NCI-H2227 (cell line): Measurements from ENCODE around the gene DKKL1.

Experiments
- DNase-seq: peaks from one replicate; lab custom pipeline; 2025; ENCODE audit not compliant: unreplicated experiment; lab: John Stamatoyannopoulos, UW

The DKKL1 gene

DNA sequence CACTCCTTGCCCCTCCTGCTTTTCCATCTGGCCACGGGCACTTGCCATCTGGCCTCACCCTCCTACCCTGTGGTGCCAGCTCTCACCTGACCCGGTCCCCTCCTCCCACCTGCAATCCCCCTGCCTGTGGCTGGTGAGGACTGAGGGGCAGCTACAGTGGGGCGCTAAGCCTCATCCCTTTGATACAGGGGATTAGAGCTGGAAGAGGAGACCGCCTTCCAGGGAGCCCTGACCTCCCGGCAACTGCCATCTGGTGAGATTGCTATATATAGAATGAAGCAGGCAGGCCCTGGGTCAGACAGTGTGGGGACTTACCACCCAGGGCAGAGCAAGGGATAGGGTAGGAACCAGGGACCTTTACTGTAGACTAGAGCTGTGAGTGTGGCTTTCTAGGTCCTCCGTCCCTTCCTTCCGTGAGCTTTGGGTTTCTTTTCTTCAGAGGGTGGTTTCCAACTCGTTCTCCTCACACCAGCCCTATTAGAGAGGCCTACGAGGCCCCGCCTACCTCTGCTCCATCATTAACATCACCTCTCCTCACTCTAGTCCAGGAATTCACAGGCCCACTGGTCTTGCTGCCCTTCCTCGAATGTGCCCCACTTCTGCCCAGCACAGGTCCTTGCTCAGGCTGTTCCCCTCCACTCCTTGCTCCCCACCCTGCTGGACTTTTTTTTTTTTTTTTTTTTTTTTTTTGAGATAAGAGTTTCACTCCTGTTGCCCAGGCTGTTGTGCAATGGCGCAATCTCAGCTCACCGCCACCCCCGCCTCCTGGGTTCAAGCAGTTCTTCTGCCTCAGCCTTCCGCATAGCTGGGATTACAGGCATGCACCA is 32.1 kb downstream of the DKKL1 start:
- DNase-seq: no peak

DNA sequence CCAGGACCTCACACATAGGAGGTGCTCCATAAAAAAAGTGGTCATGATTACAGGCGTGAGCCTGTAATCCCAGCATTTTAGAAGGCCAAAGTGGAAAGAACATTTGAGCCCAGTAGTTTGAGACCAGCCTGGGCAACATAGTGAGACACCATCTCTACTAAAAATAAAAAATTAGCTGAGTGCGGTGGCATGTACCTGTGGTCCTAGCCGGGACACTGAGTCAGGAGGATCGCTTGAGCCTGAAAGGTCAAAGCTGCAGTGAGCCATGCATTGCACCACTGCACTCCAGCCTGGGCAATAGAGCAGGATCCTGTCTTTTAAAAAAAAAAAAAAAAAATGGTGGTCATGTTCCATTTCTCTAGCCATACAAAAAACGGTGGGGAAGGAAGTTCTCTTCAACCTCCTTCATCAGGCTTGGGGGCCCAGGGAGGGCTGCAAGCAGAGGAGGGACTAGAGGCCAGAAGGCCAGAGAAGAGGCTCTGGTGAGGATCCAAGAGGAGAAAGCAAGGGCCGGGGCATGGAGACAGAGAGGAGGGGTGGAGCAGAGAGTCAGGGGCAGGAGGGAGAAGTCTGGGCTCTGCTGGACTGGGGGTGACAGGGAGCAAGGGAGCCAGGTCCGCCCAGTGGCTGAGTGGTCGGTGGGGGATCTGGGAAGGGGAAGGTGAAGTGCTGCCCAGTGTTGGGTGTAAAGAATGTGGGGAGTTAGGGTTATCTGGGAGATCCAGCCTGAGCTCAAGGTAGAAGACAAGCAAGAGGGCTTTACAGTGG is 33.2 kb downstream of the DKKL1 start:
- no peak for DNase-seq

DNA sequence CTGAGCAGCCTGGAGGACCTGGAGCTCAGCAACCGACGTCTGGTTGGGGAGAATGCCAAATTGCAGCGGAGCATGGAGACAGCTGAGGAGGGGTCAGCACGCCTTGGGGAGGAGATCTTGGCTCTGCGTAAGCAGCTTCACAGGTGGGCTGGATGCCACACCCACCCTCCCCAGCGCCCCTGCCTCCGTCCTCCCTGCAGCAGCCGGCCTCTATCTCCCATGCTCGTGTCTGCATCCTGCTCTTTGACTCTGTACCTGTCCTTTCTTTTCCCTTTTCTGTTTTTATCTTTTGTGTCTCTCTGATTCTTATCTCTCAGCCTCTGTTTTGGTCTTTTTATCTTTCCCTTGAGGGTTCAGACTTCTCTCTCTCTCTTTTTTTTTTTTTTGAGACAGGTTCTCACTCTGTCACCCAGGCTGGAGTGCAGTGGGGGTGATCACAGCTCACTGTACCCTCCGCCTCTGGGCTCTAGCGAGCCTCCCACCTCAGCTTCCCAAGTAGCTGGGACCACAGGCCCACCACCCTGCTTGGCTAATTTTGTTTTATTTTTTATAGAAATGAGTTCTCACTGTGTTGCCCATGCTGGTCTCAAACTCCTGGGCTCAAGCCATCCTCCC is 34.4 kb downstream of the DKKL1 start:
- DNase-seq: no peak

- no peak for DNase-seq
These were observed 35.3 kb downstream of the DKKL1 start for GRCh38 chr19:49398931-49399330.

DNA sequence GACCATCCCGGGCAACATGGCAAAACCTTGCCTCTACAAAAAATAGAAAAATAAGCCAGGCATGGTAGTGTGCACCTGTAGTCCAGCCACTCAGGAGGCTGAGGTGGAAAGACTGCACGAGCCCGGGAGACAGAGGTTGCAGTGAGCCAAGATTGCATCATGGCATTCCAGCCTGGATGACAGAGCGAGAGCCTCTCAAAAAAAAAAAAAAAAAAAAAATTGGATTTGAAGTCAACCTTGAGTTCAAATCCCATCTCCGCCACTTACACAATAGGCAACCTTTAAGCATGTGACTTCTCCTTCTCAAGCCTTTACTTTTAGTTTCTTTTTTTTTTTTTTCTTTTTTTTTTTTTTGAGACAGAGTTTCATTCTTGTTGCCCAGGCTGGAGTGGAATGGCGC is 36.4 kb downstream of the DKKL1 start:
- no peak for DNase-seq

DNA sequence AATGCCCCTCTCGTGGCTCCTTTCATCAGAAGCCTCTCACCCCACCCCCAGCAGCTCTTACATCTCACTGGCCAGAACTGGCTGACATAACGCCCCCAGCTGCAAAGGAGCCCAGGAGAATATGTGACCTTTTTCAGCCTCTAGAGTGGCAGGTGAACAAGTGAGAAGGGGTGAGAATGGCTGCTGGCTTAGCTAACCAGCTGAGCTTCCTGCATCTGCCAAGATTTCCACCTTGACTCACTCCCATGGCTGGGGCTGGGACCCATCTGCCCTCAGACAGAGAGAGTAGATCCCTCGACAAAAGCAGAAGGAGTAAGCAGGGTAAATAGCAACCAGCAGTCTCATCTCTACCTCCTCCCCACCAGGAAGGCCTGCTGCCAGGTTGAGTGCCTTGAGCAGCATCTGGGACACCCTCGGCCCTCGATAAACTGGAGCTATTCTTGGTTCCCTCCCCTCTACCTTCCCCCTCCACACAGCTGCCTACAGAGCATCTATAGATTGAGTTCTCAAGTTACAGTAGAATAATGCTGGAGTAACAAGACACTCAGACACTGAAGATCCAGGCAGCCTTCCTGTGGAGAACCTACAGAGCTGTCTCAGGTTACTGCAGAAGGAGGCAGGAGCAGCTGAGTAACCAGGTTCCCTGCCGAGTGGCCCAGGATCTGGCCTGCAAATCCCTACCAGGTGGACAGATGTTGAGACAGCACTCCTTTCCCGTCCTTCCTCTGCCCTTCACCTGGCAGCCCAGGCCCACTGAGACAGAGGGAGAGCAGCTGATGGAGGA is 39.9 kb downstream of the DKKL1 start:
- no peak for DNase-seq

GRCh38 chr19:49407079-49407478 is 43.4 kb downstream of the DKKL1 start:
- no peak for DNase-seq

GRCh38 chr19:49407482-49408015 is 43.9 kb downstream of the DKKL1 start:
- DNase-seq: no peak

DNA sequence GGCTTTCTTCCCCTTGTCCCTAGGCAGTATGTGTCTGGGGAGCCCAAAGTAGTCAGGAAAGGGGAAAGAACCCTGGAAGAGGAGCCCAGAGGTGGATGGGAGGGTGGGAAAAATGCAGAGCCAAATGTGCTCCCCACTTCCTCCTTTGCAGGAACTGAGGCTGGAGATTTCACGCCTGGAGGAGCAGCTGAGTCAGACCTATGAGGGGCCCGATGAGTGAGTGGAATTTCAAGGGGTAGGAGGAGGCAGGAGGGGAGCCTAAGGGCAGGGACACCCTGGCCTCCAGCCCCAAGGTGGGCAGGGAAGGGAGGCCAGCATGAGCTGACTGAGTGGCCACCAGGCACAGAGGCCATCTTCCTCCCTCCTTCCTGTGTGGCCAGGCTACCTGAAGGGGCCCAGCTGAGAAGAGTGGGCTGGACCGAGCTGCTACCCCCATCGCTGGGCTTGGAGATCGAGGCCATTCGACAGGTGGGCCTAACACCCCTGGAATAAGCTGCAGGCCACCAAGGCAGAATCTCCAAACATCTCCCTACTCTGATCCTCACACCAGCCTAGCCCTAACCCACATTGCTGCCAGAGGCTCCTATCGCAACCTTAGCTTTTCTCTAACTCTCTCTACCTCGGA is 45.3 kb downstream of the DKKL1 start:
- no peak for DNase-seq

DNA sequence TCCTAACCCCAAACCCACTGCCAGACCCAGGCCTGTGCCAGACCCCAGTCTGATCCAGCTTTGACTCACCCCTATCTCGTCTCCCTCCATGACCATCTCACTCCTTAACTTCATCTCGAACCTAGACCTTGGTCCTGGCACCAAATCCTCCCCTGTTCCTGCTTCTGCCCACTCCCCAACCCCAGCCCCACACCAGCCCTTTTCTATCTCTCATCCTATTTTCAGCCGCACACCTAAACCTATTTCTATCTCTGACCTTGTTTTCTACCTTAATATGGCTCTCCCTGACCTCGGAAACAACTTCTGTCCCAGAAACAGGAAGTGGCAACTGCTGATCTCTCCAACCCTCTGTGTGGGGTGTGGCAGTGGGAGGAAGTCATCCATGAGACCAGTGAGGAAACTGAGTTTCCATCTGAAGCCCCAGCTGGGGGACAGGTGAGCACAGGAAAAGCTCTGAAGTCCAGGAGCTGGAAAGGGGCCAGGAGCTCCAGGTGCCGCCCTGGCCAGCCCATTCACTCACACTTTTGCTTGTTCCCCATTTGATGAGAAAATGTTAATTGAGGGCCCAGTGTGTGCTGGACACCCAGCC is 45.9 kb downstream of the DKKL1 start:
- DNase-seq: no peak

GRCh38 chr19:49411681-49412326 is 48.1 kb downstream of the DKKL1 start:
- DNase-seq: no peak

DNA sequence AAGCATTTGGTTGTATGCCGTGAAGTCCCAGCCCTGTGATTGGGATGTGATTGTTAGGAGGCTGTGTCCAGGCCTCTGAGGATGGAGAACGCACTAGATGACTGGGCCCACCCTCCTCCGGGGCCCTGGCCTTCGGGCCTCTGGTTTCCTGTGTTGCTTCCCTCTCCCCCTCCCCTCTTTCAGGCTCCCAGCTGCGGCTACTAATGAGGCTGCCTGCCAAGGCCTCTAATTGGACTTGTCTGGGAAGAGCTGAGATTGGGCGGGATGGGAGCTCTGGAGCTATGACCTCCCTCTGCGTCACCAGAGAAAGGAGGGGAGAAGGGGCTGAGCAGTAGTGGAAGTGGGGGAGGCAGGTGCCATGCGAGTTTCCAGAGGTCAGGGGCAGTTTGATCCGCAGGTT is 49.7 kb downstream of the DKKL1 start:
- peak; percentile 40 for DNase-seq

GRCh38 chr19:49414256-49414655 is 50.6 kb downstream of the DKKL1 start:
- no peak for DNase-seq

GRCh38 chr19:49415102-49415809 is 51.6 kb downstream of the DKKL1 start:
- no peak for DNase-seq

DNA sequence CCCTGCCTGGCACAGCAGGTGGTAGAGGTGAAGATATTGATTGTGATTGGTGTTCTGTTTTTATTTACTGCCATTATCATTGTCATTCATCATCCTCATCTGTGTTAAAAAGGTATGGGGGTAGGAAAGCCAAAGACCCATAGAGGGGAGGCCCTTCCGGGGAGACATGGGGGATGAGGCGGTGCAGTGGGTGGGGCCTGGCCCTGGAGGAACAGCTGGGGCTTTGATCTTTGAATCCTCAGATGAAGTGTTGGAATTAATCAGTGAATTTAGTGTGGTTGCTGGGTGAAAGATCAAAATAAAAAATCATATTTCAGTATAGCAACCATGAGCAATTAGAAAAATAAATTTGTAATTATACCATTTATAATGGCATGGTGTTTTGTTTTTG is 52.1 kb downstream of the DKKL1 start:
- DNase-seq: no peak

DNA sequence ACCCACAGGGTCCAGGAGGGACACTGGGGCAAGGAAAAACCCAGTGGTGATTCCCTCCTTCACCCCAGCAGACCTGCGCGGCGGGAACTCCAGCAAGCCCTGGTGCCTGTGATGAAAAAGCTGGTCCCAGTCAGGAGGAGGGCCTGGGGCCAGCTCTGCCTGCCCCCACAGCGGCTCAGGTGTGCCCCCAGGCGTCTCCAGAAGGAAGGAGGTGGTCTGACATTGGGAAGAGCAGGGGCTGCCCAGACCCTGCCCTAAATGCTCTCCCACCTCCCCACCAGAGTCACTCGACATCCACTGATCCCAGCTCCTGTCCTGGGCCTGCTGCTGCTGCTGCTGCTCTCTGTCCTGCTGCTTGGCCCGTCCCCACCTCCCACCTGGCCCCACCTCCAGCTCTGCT is 53.4 kb downstream of the DKKL1 start:
- DNase-seq: no peak

DNA sequence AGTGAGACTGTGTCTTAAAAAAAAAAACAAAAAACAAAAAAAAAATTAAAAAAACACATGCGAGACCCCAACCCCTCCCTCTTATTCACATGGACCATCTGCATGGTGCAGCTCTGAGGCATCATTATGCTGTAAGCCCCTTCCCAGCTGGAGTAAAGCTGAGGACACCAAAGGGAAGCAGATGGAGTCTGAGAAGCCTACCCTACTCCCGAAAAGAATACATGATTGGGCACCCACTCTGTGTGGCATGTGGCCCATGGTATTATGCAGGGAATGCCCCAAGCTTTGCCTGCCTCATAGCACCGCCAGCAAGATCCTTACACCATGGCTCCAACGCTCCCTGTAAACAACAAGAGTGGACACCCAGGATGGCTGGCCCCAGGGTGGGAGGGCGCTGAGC is 54.8 kb downstream of the DKKL1 start:
- no peak for DNase-seq

- no peak for DNase-seq
These were observed 55.5 kb downstream of the DKKL1 start for GRCh38 chr19:49419173-49419572.

- DNase-seq: no peak
These were observed 56.5 kb downstream of the DKKL1 start for GRCh38 chr19:49420227-49420626.
